HepG2 (cell line): ENCODE data around the gene SIGLEC8. TPM values are rescaled to one million over a fixed set of nuclear protein-coding genes. Genes with fewer than 3 reads are reported as not detected.

Experiments used
- ATAC-seq: fragments of 200-7000 bp; cut with Tn5 transposase; 3 replicates; pipeline ENCODE4 v1.9.1; 2020; ENCODE audit warnings: mild to moderate bottlenecking, moderate library complexity
- BruUV-seq: library from RNA; stranded (reverse); fragments of 400-500 nt; replicated peaks from 2 replicates; lab custom pipeline; 2021; lab: Mats Ljungman, UMichigan
- CTCF ChIA-PET: fragments of 300-600 bp; formaldehyde crosslinking; extraction: SDS; loops from one replicate; lab custom pipeline; 2021; ENCODE audit warnings: low total read pairs, inconsistent platforms, low intra/inter-chr PET ratio; lab: Yijun Ruan, JAX
- POLR2A ChIA-PET: fragments of 350-600 bp; sonication (Branson Sonifier 250); formaldehyde crosslinking; loops from one replicate; lab custom pipeline; 2020; ENCODE audit warnings: antibody characterized with exemption, inconsistent platforms; lab: Yijun Ruan, JAX
- DNase-seq: peaks from one replicate; pipeline ENCODE4 v3.0.0-alpha.2; 2015; ENCODE audit warnings: low spot score
- FAIRE-seq: peaks from 3 replicates; lab custom pipeline; 2011; peaks lifted over from hg19 to GRCh38; lab: Jason Lieb, UNC
- H2AFZ ChIP-seq: one replicate; pipeline ENCODE4 v1.6.1; 2011; ENCODE audit warnings: low read length, inconsistent platforms
- H3K27ac ChIP-seq: fragments of 300-600 bp; 3 replicates; pipeline ENCODE4 v1.8.0; 2011; ENCODE audit warnings: mixed run types, mild to moderate bottlenecking, mixed read lengths, low read length, inconsistent platforms; ENCODE audit not compliant: insufficient read depth; ENCODE audit errors: extremely low read length
- H3K27me3 ChIP-seq, 2 experiments: fragments of 200-600 bp in 1 of 2; 2 replicates in 1 of 2; 3 replicates in 1 of 2; pipeline versions ENCODE4 v1.6.0 to v1.8.0; 2011; ENCODE audit warnings: low read length in 2 of 2, mild to moderate bottlenecking in 2 of 2, moderate library complexity in 2 of 2, inconsistent platforms in 1 of 2; ENCODE audit not compliant: insufficient read depth in 2 of 2, control insufficient read depth in 1 of 2
- H3K36me3 ChIP-seq, 2 experiments: fragments of 200-600 bp in 1 of 2; replicated peaks in 1 of 2; 2 replicates in 1 of 2; 3 replicates in 1 of 2; pipeline versions ENCODE4 v1.5.1 to v1.8.0; 2011; ENCODE audit warnings: low read length in 2 of 2, inconsistent platforms in 1 of 2; ENCODE audit not compliant: insufficient read depth in 2 of 2, control insufficient read depth in 1 of 2
- H3K4me1 ChIP-seq: 2 replicates; pipeline ENCODE4 v1.5.1; 2012; ENCODE audit warnings: low read length, inconsistent platforms; ENCODE audit not compliant: insufficient read depth
- H3K4me2 ChIP-seq: 2 replicates; pipeline ENCODE4 v1.6.0; 2011; ENCODE audit warnings: low read depth, low read length, inconsistent platforms
- H3K4me3 ChIP-seq, 3 experiments: fragments of 200-600 bp in 1 of 3; sonication (generic), shearing (Covaris generic) in 1 of 3; replicated peaks in 1 of 3; 2 replicates each; pipeline ENCODE4 v1.5.1; 2011 to 2016; ENCODE audit warnings: low read length in 3 of 3, inconsistent platforms in 2 of 3, low read depth in 2 of 3, mild to moderate bottlenecking in 2 of 3, control low read depth in 1 of 3, mixed read lengths in 1 of 3; ENCODE audit not compliant: insufficient read depth in 1 of 3
- H3K79me2 ChIP-seq: one replicate; pipeline ENCODE4 v1.6.1; 2011; ENCODE audit warnings: low read length, inconsistent platforms; ENCODE audit not compliant: insufficient read depth
- H3K9ac ChIP-seq: 2 replicates; pipeline ENCODE4 v1.6.0; 2011; ENCODE audit warnings: mild to moderate bottlenecking, low read depth, low read length, inconsistent platforms; ENCODE audit not compliant: insufficient read depth
- H3K9me3 ChIP-seq: 2 replicates; pipeline ENCODE4 v1.5.1; 2012; ENCODE audit warnings: mild to moderate bottlenecking, low read length
- H4K20me1 ChIP-seq: 2 replicates; pipeline ENCODE4 v1.6.0; 2011; ENCODE audit warnings: inconsistent platforms, mild to moderate bottlenecking, low read length, moderate library complexity; ENCODE audit not compliant: insufficient read depth
- ARID2 ChIP-seq: sonication (generic); formaldehyde crosslinking; IDR thresholded peaks from 2 replicates; pipeline ENCODE4 v1.8.1; 2022; ENCODE audit warnings: mild to moderate bottlenecking, missing genetic modification reagents, borderline replicate concordance
- FOXM1 ChIP-seq: sonication (generic); formaldehyde crosslinking; IDR thresholded peaks from 2 replicates; pipeline ENCODE4 v1.5.0; 2020; ENCODE audit warnings: missing genetic modification reagents
- GABPA ChIP-seq, 2 experiments: IDR thresholded peaks; 2 replicates each; pipeline ENCODE4 v1.6.1; 2011 to 2016; ENCODE audit warnings: low read depth in 2 of 2, low read length in 1 of 2, missing biosample characterization in 1 of 2, missing genetic modification characterization in 1 of 2
- PCBP2 ChIP-seq: fragments of 200-400 bp; formaldehyde crosslinking; optimal IDR thresholded peaks from 2 replicates; pipeline ENCODE3; 2018; ENCODE audit warnings: low read length, low read depth; ENCODE audit not compliant: poor library complexity, severe bottlenecking
- PRMT3 ChIP-seq: sonication (generic); formaldehyde crosslinking; IDR thresholded peaks from 2 replicates; pipeline ENCODE4 v1.8.1; 2022; ENCODE audit warnings: low read depth, mild to moderate bottlenecking, moderate library complexity, missing genetic modification reagents, borderline replicate concordance
- RARG ChIP-seq: sonication (generic); formaldehyde crosslinking; IDR thresholded peaks from 2 replicates; pipeline ENCODE4 v1.4.0; 2020; ENCODE audit warnings: low read depth, mild to moderate bottlenecking, missing genetic modification reagents
- SETDB1 ChIP-seq: sonication (generic); formaldehyde crosslinking; IDR thresholded peaks from 2 replicates; pipeline ENCODE4 v1.5.1; 2020; ENCODE audit warnings: missing genetic modification reagents, mild to moderate bottlenecking, borderline replicate concordance
- SRSF4 ChIP-seq: fragments of 200-400 bp; formaldehyde crosslinking; IDR thresholded peaks from one replicate; pipeline ENCODE4 v1.6.1; 2018; ENCODE audit warnings: mild to moderate bottlenecking, low read depth, low read length, moderate library complexity; ENCODE audit not compliant: poor library complexity, severe bottlenecking
- ZIK1 ChIP-seq: sonication (generic); formaldehyde crosslinking; IDR thresholded peaks from 2 replicates; pipeline ENCODE4 v1.5.0; 2020; ENCODE audit warnings: mild to moderate bottlenecking, low read depth, missing genetic modification reagents, borderline replicate concordance
- ZNF12 ChIP-seq: sonication (generic); formaldehyde crosslinking; IDR thresholded peaks from 2 replicates; pipeline ENCODE4 v1.5.0; 2020; ENCODE audit warnings: missing genetic modification reagents
- ZNF296 ChIP-seq: sonication (generic); formaldehyde crosslinking; conservative IDR thresholded peaks from 2 replicates; pipeline ENCODE4 v1.5.0; 2020; ENCODE audit warnings: mild to moderate bottlenecking, missing genetic modification reagents
- ZNF75D ChIP-seq: sonication (generic); formaldehyde crosslinking; IDR thresholded peaks from 2 replicates; pipeline ENCODE4 v1.8.1; 2023; ENCODE audit warnings: missing genetic modification reagents, mild to moderate bottlenecking, borderline replicate concordance
- ZNF770 ChIP-seq: sonication (generic); formaldehyde crosslinking; IDR thresholded peaks from 2 replicates; pipeline ENCODE4 v1.5.0; 2020; ENCODE audit warnings: mild to moderate bottlenecking, missing genetic modification reagents
- WGBS: methylation state at CpG from one replicate; pipeline ENCODE4 v1.1.6; 2017; ENCODE audit warnings: low lambda C conversion rate; 5-methylcytosine and 5-hydroxymethylcytosine counted together
- in situ Hi-C: cut with HindIII; loops from 2 replicates; pipeline ENCODE4 v1.10.0; 2017; ENCODE audit warnings: low pct_unique_long_range_greater_than_20kb; ENCODE audit not compliant: extremely low pct_ligation_motif_present
- intact Hi-C: fragments of 100-400 bp; cut with micrococcal nuclease; formaldehyde crosslinking; loops from one replicate; pipeline ENCODE4 v1.10.0; 2022; ENCODE audit not compliant: unreplicated experiment
- polyA plus RNA-seq, 8 experiments: library from polyadenylated mRNA; depleted of rRNA in 3 of 8; stranded (reverse) in 7 of 8; unstranded in 1 of 8; fragments of >200 nt; fragmentation: Illumina TruSeq in 4 of 8; extraction: Trizol in 4 of 8; gene quantifications; 2 replicates each; pipeline versions ENCODE4 v1.2.1 to v1.2.3, GENCODE V29; 2011 to 2016; ENCODE audit warnings: low read depth in 4 of 8, missing spikeins in 1 of 8, mixed read lengths in 1 of 8; ENCODE audit not compliant: insufficient read depth in 1 of 8
- total RNA-seq, 5 experiments: library from RNA; depleted of rRNA; stranded (reverse); fragments of >200 nt; fragmentation: Illumina TruSeq; extraction: Trizol; gene quantifications; 2 replicates each; pipeline ENCODE4 v1.2.3, GENCODE V29; 2016; ENCODE audit warnings: low read depth in 1 of 5
- TF ChIP-seq, protein P1 (sequence below): sonication (generic); formaldehyde crosslinking; IDR thresholded peaks from 2 replicates; pipeline ENCODE4 v1.5.0; 2020; ENCODE audit warnings: mild to moderate bottlenecking, missing genetic modification reagents, borderline replicate concordance

The SIGLEC8 gene
- total and polyA plus RNA-seq, 2 of the 13 experiments (the other 11 are each of a cell fraction or from before 2014, with no cell fraction given), result not detected

- TF ChIP-seq FOXM1 (CRISPR knock-in tag) (no peak), ZNF75D (no peak), RARG (CRISPR knock-in tag) (no peak), ZNF12 (CRISPR knock-in tag) (no peak), SETDB1 (no peak), ARID2 (no peak), ZNF770 (no peak), SRSF4 (no peak)
Observed at GRCh38 chr19:51469629-51470028, 11.4 kb upstream of the SIGLEC8 start (continued).

DNA sequence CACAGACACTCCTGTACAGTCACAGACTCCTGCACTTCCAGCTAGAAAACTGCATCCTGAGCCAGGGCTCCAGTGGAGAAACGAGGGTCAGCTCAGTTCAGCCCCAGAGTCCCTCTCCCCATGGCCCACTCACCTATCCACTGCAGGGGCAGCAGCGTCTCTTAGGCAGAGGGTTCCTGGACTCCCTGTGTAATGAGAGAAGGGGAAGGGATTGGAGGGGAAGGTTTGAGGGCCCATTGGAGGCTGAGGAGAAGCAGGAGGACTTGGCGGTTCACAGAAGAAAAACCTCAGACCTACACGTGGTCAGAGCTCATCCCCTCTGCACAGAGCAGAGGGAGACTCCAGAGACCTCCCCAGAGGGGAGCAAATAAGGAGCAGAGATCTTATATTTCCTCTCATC lies 10.9 kb upstream of the SIGLEC8 start:
- FAIRE-seq, result no peak
- ChIA-PET CTCF (no interaction called here), POLR2A (no interaction called here)
- Histone ChIP-seq H4K20me1 (no peaks in the 10 kb centered on the region), H3K4me1 (peaks cover 10% of the 10 kb centered on the region), H3K9me3 (no peaks in the 10 kb centered on the region), H3K4me3 (no peak overlapping the region), H3K4me2 (no peak overlapping the region), H3K27ac (no peak overlapping the region), H3K27me3 (no peaks in the 10 kb centered on the region), H3K9ac (no peak overlapping the region), H3K79me2 (no peaks in the 10 kb centered on the region), H2AFZ (no peak overlapping the region), H3K36me3 (no peaks in the 10 kb centered on the region)
- in situ Hi-C loops (no loop called here), intact Hi-C loops (no loop called here)
- no TSS peak for BruUV-seq
- TF ChIP-seq, protein P1, sequence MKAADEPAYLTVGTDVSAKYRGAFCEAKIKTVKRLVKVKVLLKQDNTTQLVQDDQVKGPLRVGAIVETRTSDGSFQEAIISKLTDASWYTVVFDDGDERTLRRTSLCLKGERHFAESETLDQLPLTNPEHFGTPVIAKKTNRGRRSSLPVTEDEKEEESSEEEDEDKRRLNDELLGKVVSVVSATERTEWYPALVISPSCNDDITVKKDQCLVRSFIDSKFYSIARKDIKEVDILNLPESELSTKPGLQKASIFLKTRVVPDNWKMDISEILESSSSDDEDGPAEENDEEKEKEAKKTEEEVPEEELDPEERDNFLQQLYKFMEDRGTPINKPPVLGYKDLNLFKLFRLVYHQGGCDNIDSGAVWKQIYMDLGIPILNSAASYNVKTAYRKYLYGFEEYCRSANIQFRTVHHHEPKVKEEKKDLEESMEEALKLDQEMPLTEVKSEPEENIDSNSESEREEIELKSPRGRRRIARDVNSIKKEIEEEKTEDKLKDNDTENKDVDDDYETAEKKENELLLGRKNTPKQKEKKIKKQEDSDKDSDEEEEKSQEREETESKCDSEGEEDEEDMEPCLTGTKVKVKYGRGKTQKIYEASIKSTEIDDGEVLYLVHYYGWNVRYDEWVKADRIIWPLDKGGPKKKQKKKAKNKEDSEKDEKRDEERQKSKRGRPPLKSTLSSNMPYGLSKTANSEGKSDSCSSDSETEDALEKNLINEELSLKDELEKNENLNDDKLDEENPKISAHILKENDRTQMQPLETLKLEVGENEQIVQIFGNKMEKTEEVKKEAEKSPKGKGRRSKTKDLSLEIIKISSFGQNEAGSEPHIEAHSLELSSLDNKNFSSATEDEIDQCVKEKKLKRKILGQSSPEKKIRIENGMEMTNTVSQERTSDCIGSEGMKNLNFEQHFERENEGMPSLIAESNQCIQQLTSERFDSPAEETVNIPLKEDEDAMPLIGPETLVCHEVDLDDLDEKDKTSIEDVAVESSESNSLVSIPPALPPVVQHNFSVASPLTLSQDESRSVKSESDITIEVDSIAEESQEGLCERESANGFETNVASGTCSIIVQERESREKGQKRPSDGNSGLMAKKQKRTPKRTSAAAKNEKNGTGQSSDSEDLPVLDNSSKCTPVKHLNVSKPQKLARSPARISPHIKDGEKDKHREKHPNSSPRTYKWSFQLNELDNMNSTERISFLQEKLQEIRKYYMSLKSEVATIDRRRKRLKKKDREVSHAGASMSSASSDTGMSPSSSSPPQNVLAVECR (CRISPR knock-in tag), result no peak
- no peak for TF ChIP-seq PCBP2
- no peak for TF ChIP-seq GABPA (IDR thresholded peaks at IDR 0.05; ENCODE audit: low read depth, low read length)
- no peak for TF ChIP-seq GABPA (CRISPR knock-in tag; IDR thresholded peaks at IDR 0.05; ENCODE audit: low read depth)
- TF ChIP-seq PRMT3 (CRISPR knock-in tag), result no peak
- TF ChIP-seq ZNF296 (CRISPR knock-in tag), result no peak
- TF ChIP-seq ZIK1 (CRISPR knock-in tag), result no peak
- no peak for DNase-seq
- no peak for ATAC-seq
- 0% methylated on average over 2 of the region's 4 CpGs for whole genome bisulfite sequencing
